Measurements from ENCODE around the gene LIN54.
A peak's percentile ranks its signal among the peaks of the same experiment; 100 is the strongest.
"Not testable (repeated sequence)": the region's sequence is repeated elsewhere in the genome, so short reads cannot be mapped to it uniquely, and the experiment has no call there.

LIN54 gene

GRCh38 chr4:83023599-83023998, 13.0 kb upstream of the LIN54 start:
- DNase-seq (ENCODE audit: low spot score in 2 of 2); ATAC-seq (ENCODE audit: low read depth); H3K4me1 Mint-ChIP-seq; H3K27me3 Mint-ChIP-seq; H3K9me3 Mint-ChIP-seq; H3K36me3 Mint-ChIP-seq; H3K4me3 Mint-ChIP-seq; H3K27ac Mint-ChIP-seq: not testable (repeated sequence)

GRCh38 chr4:83022724-83023450, 12.3 kb upstream of the LIN54 start:
- H3K9me3 Mint-ChIP-seq, result peaks cover 4% of the 10 kb centered on the region
- H3K27me3 Mint-ChIP-seq, result no peaks in the 10 kb centered on the region
- no peak overlapping the region for H3K4me3 Mint-ChIP-seq
- peaks cover 8% of the 10 kb centered on the region for H3K4me1 Mint-ChIP-seq
- no peak overlapping the region for H3K27ac Mint-ChIP-seq
- peaks cover 3% of the 10 kb centered on the region for H3K36me3 Mint-ChIP-seq
- DNase-seq (ENCODE audit: low spot score in 2 of 2) (no peak), ATAC-seq (ENCODE audit: low read depth) (no peak)

- Mint-ChIP-seq H3K27ac (no peak overlapping the region), H3K9me3 (peaks cover under 1% of the 10 kb centered on the region), H3K36me3 (no peaks in the 10 kb centered on the region), H3K4me1 (no peaks in the 10 kb centered on the region), H3K4me3 (no peak overlapping the region), H3K27me3 (no peaks in the 10 kb centered on the region)
- ATAC-seq (ENCODE audit: low read depth), result no peak
- no peak for DNase-seq (ENCODE audit: low spot score in 2 of 2)
These were observed 9.3 kb upstream of the LIN54 start for GRCh38 chr4:83019794-83020494.

GRCh38 chr4:83013902-83014301, 3.3 kb upstream of the LIN54 start:
- peak overlapping the region; percentile 94 for H3K27ac Mint-ChIP-seq
- H3K4me1 Mint-ChIP-seq, result peaks cover 19% of the 10 kb centered on the region
- H3K36me3 Mint-ChIP-seq, result no peaks in the 10 kb centered on the region
- ATAC-seq (ENCODE audit: low read depth) (no peak), DNase-seq (ENCODE audit: low spot score in 2 of 2) (no peak)
- no peaks in the 10 kb centered on the region for H3K9me3 Mint-ChIP-seq
- peak overlapping the region; percentile 97 for H3K4me3 Mint-ChIP-seq
- H3K27me3 Mint-ChIP-seq, result no peaks in the 10 kb centered on the region

GRCh38 chr4:83013420-83013867, 2.8 kb upstream of the LIN54 start:
- no peak for ATAC-seq (ENCODE audit: low read depth)
- Mint-ChIP-seq H3K36me3 (no peaks in the 10 kb centered on the region), H3K4me3 (peak overlapping the region; percentile 97), H3K9me3 (no peaks in the 10 kb centered on the region), H3K27me3 (no peaks in the 10 kb centered on the region), H3K4me1 (peaks cover 19% of the 10 kb centered on the region), H3K27ac (peak overlapping the region; percentile 94)
- DNase-seq (ENCODE audit: low spot score in 2 of 2), result no peak

GRCh38 chr4:83012687-83013419, 2.2 kb upstream of the LIN54 start:
- DNase-seq (ENCODE audit: low spot score in 2 of 2) (peak; percentile 96 to 98), ATAC-seq (ENCODE audit: low read depth) (peak; percentile 80)
- H3K4me3 Mint-ChIP-seq, result peak overlapping the region; percentile 97

GRCh38 chr4:83012200-83012686, 1.6 kb upstream of the LIN54 start:
- H3K27me3 Mint-ChIP-seq, result no peaks in the 10 kb centered on the region
- ATAC-seq (ENCODE audit: low read depth), result no peak

More at GRCh38 chr4:83012687-83013419, 2.2 kb upstream of the LIN54 start:
- Mint-ChIP-seq H3K27ac (peak overlapping the region; percentile 94), H3K9me3 (no peaks in the 10 kb centered on the region), H3K4me1 (peaks cover 21% of the 10 kb centered on the region), H3K27me3 (no peaks in the 10 kb centered on the region), H3K36me3 (no peaks in the 10 kb centered on the region)

GRCh38 chr4:83011689-83012199, 1.1 kb upstream of the LIN54 start:
- Mint-ChIP-seq H3K27ac (peak overlapping the region; percentile 97), H3K36me3 (no peaks in the 10 kb centered on the region), H3K4me1 (peaks cover 24% of the 10 kb centered on the region), H3K4me3 (peak overlapping the region; percentile 87), H3K27me3 (no peaks in the 10 kb centered on the region), H3K9me3 (no peaks in the 10 kb centered on the region)
- DNase-seq (ENCODE audit: low spot score in 2 of 2) (no peak), ATAC-seq (ENCODE audit: low read depth) (no peak)

More at GRCh38 chr4:83012200-83012686, 1.6 kb upstream of the LIN54 start:
- DNase-seq (ENCODE audit: low spot score in 2 of 2), result peak in 1 of 2 donors; percentile 28
- Mint-ChIP-seq H3K36me3 (no peaks in the 10 kb centered on the region), H3K4me1 (peaks cover 24% of the 10 kb centered on the region), H3K27ac (peak overlapping the region; percentile 97), H3K9me3 (no peaks in the 10 kb centered on the region), H3K4me3 (peak overlapping the region; percentile 87)

GRCh38 chr4:83010111-83010521, 507 bp downstream of the LIN54 start:
- ATAC-seq (ENCODE audit: low read depth) (no peak), DNase-seq (ENCODE audit: low spot score in 2 of 2) (no peak)
- Mint-ChIP-seq H3K36me3 (peaks cover 1% of the 10 kb centered on the region), H3K27me3 (no peaks in the 10 kb centered on the region), H3K4me3 (peak overlapping the region; percentile 87), H3K9me3 (no peaks in the 10 kb centered on the region), H3K4me1 (peaks cover 24% of the 10 kb centered on the region), H3K27ac (peak overlapping the region; percentile 97)

GRCh38 chr4:83009529-83009928, 1.1 kb downstream of the LIN54 start:
- Mint-ChIP-seq H3K9me3 (no peaks in the 10 kb centered on the region), H3K36me3 (peaks cover 1% of the 10 kb centered on the region), H3K4me3 (peak overlapping the region; percentile 87), H3K4me1 (peaks cover 24% of the 10 kb centered on the region), H3K27me3 (no peaks in the 10 kb centered on the region), H3K27ac (peak overlapping the region; percentile 97)
- DNase-seq (ENCODE audit: low spot score in 2 of 2), result no peak
- ATAC-seq (ENCODE audit: low read depth), result no peak

GRCh38 chr4:83003044-83003791, 7.4 kb downstream of the LIN54 start:
- peaks cover 12% of the 10 kb centered on the region for H3K4me1 Mint-ChIP-seq

GRCh38 chr4:83002329-83002728, 8.3 kb downstream of the LIN54 start:
- DNase-seq (ENCODE audit: low spot score in 2 of 2), result no peak
- H3K27me3 Mint-ChIP-seq, result no peaks in the 10 kb centered on the region
- ATAC-seq (ENCODE audit: low read depth), result no peak
- H3K27ac Mint-ChIP-seq, result no peak overlapping the region
- H3K4me1 Mint-ChIP-seq, result peaks cover 10% of the 10 kb centered on the region
- H3K4me3 Mint-ChIP-seq, result no peak overlapping the region
- no peaks in the 10 kb centered on the region for H3K9me3 Mint-ChIP-seq
- H3K36me3 Mint-ChIP-seq, result peaks cover 11% of the 10 kb centered on the region

More at GRCh38 chr4:83003044-83003791, 7.4 kb downstream of the LIN54 start:
- H3K36me3 Mint-ChIP-seq; H3K27ac Mint-ChIP-seq; DNase-seq (ENCODE audit: low spot score in 2 of 2); H3K27me3 Mint-ChIP-seq; H3K9me3 Mint-ChIP-seq; H3K4me3 Mint-ChIP-seq; ATAC-seq (ENCODE audit: low read depth): not testable (repeated sequence)

- Mint-ChIP-seq H3K4me3 (no peak overlapping the region), H3K36me3 (peaks cover 12% of the 10 kb centered on the region), H3K27me3 (no peaks in the 10 kb centered on the region), H3K4me1 (peaks cover 10% of the 10 kb centered on the region), H3K9me3 (no peaks in the 10 kb centered on the region), H3K27ac (no peak overlapping the region)
- ATAC-seq (ENCODE audit: low read depth), result no peak
- no peak for DNase-seq (ENCODE audit: low spot score in 2 of 2)
These were observed 11.7 kb downstream of the LIN54 start for GRCh38 chr4:82998898-82999297.

Data from memory B cell (primary cell).